IMR-90 (cell line): ENCODE results near the gene NECAB2.

Experiments used
- CTCF ChIP-seq: conservative IDR thresholded peaks from 2 replicates; pipeline ENCODE4 v1.5.1; 2012; ENCODE audit warnings: mild to moderate bottlenecking, low read depth, low read length, improper control_type of control experiment
- MAFK ChIP-seq: IDR thresholded peaks from 2 replicates; pipeline ENCODE4 v1.6.1; 2012; ENCODE audit warnings: low read depth, low read length, improper control_type of control experiment
- POLR2A ChIP-seq: IDR thresholded peaks from 2 replicates; pipeline ENCODE4 v1.6.1; 2012; ENCODE audit warnings: mild to moderate bottlenecking, low read depth, low read length
- RFX5 ChIP-seq: IDR thresholded peaks from 2 replicates; pipeline ENCODE4 v1.8.0; 2012; ENCODE audit warnings: low read depth, mild to moderate bottlenecking, low read length, moderate library complexity
- SMC3 ChIP-seq: fragments of 150-350 bp; IDR thresholded peaks from 2 replicates; pipeline ENCODE4 v1.6.1; 2016; ENCODE audit warnings: low read depth, mild to moderate bottlenecking, antibody characterized with exemption, low read length, moderate library complexity

- TF ChIP-seq RFX5 (no peak), CTCF (no peak), POLR2A (no peak), SMC3 (no peak), MAFK (no peak)
Measured at GRCh38 chr16:84045818-84046470, 77.9 kb downstream of the NECAB2 start.
